GM18502 (cell line): ENCODE measurements around the gene TBC1D16.

Experiments used
- ATAC-seq: cut with Tn5 transposase; IDR thresholded peaks from one replicate; pipeline ENCODE4 v1.9.1; 2021; ENCODE audit warnings: mild to moderate bottlenecking; ENCODE audit not compliant: unreplicated experiment, poor library complexity

The TBC1D16 gene

DNA sequence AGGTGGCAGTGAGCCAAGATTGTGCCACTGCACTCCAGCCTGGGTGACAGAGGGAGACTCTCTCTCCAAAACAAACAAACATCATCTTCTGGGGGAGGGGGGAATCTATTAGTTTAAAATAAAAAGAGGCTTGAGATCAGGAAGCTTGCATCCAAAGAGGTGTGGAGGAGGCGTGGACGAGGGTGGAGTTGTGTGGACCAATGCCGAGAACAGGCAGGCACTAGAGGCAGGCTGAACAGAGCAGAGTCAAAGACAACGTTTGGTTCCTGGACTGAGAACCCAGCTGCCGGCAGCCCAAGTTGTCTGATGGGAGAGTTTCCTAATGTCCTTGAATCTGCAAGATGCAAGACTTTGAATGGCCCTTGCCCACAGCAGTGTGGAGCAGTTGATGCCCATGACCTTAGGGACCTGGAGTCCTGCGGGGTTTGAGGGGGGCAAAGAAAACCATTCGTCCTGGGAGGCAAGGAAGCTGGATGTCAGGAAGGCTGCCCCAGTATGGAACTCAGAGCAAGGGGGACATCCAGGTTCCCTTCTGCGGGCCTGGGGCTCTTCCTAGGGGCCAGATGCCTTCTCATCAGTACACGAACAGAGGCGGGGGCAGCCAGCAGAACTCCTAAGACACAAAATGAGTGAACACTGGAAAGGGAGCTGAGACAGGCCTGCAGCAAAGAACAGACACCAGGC lies 9.2 kb downstream of the TBC1D16 start:
- no peak for ATAC-seq

DNA sequence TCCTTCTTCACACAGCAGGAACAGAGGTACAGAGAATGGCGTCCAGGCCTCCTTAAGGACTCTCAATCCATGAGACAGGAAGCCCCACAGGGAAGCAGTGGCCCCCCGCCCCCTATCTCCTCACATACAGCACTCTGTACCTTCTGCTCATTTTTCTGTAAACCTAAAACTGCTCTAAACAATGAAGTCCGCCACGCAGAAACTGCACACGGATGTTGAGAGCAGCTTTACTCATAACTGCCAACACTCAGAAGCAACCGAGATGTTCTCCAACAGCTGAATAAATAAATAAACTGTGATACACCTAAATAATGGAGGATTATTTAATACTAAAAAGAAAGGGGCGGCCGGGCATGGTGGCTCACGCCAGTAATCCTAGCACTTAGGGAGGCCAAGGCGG lies 9.9 kb downstream of the TBC1D16 start:
- no peak for ATAC-seq

DNA sequence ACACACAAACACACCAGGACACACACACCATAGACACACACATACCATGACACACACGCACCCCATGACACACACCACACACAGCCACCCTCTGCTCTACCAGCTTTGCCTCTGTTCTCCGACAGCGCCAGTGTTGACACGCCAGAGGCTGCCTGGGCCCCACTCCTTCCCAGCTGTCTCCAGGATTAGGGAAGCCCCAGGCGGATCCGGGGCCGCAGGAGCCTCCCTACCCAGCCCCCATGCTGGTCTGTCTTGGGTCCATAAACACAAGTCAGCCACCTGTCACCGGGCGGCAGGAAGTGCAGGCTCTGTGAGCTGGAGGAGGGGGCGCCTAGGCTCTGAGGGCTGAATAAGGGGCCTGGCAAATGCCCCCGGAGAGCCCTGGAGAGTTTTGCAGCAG lies 10.5 kb downstream of the TBC1D16 start:
- no peak for ATAC-seq

DNA sequence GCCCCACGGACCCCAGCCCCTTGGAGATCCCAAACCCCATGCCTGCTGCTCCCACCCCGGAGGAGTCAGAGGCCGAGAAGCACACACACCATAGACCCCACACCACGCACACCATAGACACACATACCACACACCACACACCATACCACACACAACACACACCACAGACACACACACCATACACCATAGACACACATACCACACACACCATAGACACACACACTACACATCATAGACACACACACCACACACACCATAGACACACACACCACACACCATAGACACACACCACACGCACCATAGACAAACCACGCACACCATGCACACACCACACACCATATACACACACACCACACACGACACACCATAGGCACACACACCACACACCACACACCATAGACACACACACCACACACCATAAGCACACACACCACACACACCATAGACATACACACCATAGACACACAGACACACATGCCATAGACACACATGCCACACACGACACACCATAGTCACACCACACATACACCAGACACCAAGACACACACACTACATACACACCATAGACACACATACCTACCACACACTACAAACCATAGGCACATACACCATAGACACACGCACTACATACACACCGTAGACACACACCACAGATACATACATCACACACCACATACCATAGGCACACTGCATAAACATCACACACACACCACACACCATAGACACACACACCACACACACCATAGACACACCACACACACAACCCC lies 11.3 kb downstream of the TBC1D16 start:
- ATAC-seq = no peak

DNA sequence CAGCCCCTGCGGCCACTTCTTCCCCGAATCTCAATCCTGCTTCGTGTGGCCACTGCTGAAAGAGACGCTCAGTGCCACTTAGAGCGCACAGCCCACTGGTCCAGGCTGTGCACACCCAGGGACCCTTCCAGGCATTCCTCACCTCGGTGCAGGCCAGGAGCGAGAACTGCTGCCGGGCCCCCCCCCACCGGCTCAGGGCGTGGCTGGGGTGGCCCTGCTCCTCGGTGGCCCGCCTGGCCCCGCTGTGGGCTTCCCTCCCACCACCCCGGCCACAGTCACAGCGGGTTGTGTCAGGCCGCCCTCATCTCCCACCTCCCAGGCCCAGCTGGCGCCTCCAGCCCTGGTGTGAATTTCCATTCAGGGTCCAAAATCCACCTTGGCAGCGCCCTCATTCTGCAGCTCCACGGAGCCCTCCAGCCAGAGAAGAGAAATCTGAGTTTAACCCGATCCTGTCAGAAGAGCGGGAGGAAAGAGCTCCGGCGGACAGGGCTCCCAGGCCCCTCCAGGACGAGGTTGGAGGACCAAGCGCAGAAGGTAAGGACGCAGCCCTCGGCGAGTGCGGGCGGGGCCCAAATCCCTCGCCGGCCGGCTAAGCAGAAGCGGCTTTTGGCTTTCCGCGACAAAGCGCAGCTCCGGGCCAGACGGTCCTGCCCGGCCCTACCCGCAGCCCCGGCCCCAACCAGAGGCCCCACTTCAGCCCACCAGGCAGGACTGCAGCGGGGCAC lies 12.0 kb downstream of the TBC1D16 start:
- ATAC-seq = no peak

DNA sequence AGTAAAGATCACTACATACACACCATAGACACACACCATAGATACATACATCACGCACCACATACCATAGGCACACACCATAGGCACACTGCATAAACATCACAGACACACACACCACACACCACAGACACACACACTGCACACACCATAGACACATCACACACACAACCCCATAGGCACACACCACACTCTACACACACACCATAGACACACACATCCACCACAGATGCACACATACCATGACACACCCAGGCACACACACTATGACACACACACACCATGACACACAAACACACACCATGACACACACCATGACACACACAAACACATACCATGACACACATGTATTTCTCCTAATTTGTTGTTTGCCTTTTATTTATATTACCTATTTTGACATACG lies 14.1 kb downstream of the TBC1D16 start:
- no peak for ATAC-seq

DNA sequence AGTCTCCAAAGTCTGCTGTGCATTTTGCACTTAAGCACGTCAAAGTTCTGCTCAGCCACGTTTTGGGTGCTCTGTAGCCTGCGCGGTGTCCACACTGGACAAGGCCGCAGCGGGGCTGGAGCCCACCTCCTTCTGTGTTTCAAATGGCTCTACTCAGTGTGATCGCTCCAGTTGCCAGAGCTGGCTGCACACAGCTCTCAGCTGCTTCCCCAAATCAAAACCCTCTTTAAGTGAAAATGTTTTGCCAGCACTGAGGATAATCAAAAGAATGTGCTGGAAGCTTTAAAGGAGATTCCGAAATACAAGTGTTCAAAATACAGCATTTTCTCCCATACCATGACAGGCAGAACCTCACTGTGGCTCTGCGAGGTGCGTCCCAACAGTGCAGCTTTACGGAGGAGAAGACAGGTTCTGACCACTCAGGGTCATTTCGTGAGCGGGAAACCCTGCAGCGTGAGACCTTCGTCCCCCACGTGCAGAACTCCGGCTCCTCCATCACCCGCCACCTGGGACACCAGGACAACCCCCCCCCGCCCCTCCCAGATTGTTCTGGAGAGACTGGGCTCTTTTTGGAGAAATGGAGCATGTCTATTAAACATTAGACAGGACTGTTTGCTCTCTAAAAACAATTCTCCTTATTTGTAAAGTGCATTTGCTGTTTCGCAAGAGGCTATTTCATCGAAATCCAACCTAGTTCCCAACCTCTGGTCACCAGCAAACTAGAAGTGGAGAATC lies 16.6 kb downstream of the TBC1D16 start:
- ATAC-seq = no peak

DNA sequence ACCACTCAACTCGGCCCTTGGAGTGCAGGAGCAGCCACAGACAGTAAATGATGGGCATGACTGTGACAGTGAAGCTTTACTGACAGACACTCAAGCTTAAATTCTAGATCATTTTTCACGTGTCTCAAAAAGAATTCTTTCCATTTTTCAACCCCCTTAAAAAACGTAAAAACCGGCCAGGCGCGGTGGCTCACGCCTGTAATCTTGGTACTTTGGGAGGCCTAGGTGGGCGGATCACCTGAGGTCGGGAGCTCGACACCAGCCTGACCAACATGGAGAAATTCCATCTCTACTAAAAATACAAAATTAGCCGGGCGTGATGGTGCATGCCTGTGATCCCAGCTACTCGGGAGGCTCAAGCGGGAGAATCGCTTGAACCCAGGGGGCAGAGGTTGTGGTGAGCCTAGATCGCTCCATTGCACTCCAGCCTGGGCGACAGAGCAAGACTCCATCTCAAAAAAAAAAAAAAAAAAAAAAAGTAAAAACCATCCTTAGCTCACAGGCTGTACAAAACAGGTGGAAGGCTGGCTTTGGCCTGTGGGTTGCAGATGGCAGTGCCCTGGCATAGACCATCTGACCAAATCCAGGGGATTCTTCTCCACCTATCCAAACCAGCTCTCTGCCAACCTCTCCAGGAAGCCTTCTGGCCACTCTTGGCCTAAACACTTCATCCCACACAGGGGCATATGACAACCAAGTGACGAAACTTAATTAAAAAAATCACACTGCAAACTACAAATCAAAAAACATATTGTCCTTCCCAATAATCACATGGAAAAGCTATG lies 18.3 kb downstream of the TBC1D16 start:
- ATAC-seq = no peak

DNA sequence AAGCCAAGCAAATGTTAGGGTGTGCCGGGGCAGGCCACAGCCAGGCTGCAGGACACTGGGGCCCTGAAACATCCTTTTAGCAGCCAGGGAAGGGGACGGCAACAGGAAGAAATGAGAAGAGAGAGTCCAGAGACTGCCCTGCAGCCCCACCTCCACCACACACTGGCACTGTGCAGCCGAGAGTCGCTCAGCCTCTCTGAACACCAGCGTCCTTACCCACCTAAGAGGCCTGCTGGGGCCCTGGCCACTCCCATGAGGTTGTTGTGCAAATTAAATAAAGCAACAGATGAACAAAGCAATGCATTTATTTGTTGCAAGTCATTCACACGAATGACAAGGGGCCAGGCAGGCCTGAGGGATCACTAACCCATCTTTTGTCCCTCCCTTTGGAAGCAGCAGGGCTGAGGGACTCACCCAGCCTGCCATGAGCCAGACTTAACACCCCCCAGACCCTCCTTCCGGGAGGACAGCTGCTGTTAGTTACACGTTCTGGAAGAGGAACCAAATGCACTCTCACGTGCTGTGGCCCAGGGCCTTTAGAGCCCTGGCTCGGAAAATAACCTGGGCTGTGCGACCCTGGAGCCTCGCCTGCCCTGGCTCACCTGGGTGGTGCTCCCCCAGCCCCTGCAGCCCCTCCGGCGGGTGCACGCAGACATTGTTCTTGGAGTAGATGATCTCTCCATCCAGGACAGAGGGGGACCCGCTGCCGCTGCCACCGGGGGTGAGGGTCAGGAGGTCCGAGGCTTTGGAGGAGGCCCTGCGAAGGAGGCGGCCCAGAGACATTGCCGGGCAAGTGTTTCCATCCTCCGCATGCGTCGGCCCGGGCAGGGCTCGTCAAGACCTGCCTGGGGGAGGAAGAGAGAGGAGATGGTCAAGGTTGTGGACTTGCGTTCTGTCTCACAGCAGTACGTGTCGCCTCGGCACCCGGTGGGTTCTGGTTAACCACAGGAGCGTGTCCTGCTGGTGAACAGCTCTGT lies 22.6 kb downstream of the TBC1D16 start:
- ATAC-seq = no peak

DNA sequence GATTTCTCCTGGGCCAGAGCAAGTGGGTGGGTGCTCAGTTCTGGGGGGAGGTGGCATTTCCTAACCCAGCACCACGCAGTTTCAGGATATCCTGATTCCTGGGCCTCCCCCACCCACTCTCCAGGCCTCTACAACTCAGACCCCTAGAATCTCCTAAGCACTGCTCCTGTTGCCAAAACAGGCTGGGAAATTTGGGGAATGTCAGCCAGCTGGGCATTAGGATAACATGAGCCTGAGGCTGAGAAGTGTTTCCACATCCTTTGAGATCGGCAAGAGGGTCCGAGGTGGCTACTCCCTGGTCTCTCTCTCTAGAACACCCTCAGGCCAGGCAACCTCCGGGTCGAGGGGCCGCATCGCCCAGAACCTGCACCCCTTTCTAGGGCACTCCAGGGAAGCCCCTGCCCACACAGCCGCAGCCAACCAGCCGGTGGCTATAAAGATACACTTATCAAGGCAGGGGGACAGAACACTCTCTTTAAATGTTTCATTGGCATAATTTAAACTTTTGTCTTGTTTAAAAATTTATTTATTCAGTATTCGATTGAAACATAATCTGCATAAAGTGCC lies 23.6 kb downstream of the TBC1D16 start:
- ATAC-seq = no peak

DNA sequence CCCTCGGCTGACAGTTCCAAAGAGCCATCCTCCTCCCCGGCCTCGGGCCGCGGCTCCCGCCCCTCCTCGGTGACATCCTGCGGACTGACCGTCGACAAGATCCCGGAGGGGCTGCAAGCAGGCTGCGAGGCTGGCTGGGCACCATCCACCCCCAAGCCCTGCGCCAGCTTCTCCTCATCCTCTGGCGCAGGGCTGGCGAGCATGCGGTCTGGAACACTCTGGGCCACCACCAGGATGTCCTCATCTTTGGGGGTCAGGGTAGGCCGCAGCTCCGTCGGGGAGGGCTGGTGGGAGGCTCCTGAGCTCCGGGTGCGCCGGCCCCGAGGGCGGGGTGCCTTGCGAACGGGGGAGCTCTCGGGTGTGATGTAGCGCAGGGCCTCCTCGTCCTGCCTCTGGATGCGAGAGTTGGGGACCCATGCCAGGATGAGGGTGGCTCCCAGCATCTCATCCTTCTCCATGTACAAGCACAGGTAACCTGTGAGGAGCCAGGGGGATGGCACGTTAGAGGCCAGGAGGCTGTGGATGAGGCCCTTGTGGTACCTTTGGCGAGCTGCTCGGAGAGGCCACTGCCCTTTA lies 25.3 kb downstream of the TBC1D16 start:
- no peak for ATAC-seq

DNA sequence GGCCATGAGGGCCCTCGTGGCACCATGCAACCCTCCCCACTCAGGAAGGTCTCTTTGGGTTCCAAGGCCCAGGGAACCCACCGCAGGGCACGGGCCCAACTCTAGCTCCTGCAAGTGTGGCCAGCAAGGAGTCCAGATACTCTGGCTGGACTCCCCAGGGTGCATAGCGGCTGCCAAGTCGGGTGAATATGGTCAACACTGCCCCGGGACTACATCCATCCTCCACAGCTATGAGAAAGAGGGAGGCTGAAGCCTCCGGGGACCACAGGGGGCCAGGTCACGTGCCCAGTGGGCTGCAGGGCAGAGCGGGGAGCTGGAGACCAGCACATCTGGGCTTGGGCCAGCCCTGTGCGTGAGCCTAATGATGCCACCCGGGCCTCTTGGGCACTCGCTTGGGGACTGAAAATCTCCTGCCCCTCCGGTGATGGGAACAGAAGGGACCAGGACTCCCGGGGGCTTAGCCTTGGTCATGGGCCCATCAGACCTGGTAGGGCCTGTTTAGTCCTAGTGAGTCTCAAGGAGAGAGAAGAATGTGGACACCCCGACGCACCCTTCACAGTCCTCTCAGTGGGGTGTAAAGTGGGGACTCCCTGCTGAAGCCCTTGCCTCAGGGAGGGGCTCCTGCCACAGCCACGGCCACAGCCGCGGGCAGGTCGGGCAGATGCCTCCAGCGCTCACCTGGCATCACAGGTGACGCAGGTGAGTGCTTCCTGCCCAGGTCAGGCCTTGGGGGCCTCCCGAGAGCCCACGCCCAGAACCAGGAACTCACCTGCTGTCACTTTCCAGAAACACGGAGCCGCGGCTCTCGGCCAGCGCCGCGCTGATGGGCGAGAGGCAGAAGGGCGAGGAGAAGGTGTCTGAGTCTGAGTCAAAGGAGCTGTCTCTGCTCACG lies 26.0 kb downstream of the TBC1D16 start:
- no peak for ATAC-seq

DNA sequence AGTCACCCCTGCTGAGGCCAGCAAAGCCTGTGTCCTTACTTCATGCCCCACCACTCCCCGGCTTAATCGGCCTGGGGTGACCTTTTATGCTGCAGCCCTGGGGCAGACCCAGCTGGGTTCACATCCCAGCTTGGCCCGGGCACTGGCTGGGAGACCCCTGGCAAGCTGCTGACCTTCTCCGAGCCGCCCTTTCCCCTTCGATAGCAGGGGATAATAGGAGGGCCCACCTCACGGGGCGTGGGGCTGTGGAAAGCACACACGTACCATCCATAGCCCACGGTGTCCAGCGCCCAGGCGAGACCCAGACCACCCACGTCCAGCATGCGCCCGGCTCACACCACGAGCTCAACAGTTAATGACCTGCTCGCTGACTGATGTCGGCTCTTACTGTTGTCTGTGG lies 26.8 kb downstream of the TBC1D16 start:
- no peak for ATAC-seq

DNA sequence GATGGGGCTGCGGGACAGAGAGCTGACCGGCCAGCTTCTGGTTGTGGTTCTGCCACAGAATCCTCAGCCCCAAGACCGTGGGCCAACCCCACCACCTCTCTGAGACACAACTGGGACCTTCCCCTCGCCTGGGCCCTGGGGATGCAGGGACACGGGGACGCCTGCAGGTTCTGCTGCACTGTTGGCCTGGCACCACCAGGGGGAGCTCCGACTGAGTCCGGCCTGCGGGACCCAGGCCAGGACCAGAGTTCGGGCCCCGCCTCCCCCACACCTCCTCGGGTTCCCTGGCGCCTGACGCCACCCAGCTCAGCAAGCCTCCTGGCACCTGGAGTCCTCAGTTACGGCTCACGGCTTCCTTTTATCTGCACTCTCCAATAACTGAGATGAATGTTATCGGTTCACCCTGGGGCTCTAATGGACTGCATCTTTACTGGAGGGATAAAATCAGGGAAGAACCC lies 27.3 kb downstream of the TBC1D16 start:
- no peak for ATAC-seq

DNA sequence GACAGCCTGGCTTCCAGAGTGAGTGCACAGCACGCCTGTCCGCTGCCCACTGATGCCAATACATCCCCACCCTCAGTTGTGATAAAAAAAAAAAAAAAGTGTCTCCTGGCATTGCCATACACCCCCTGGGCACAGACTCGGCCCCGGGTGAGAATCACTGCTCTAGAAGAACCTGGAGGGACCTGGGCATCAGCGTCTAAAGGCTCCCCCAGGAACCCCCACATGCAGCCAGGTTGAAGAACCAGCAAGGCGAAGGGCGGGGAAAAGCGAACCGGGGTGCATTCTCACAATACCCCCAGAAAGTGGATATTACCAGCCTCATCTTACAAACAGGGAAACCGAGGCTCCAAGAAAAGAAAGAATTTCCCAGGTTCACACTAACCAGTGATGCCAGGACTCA lies 27.7 kb downstream of the TBC1D16 start:
- ATAC-seq = no peak

DNA sequence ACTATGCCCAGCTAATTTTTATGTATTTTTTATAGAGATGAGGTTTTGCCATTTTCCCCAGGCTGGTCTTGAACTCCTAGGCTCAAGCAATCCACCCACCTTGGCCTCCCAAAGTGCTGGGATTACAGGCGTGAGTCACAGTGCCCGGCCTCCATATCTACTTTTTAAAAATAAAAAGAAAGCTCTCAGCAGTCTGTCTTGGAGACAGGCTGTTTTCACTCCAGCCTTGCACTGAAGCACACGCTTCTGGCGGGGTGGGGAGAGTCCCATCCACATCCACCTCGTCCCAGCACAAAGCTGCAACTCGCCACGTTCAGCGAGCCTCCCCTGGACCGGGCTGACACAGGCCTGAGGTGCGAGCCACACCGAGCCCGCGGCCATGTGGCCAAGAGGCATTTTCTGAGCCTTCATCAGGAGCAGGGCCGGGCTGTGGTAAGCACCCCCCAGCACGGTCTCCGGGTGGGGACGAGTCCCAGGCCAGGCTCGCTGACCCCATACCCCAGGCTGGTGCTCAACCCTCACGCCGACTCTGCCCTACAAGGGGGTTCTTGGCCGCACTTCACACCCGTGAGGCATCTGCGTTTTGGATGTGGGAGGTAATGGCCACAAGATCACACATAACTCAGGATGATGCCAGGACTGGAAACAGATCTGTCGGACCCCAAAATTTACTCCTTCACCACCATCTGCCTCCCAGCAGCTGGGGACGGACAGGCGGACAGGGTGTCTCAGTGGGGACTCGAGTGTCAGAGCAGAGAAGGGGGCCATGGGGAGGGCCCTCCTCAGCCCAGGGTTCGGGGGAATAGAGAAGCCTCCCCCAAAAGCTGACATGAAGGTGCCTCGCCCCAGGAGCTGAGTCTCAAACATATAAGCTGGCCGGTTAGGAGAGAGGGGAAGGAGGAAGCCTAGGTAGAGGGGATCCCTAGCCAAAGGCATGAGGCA lies 28.6 kb downstream of the TBC1D16 start:
- no peak for ATAC-seq
